ENCODE results near the gene BEST1. TPM values are rescaled to one million over a fixed set of nuclear protein-coding genes. Genes with fewer than 3 reads are reported as not detected.
A peak's percentile ranks its signal among the peaks of the same experiment; 100 is the strongest.
"Not testable (repeated sequence)": the region's sequence is repeated elsewhere in the genome, so short reads cannot be mapped to it uniquely, and the experiment has no call there.

BEST1 gene
- total RNA-seq, 1 experiment from 2014 or later = not detected

- no peak for DNase-seq (ENCODE audit: low read depth)
These were observed 26.3 kb downstream of the BEST1 start for GRCh38 chr11:61976420-61976800.

GRCh38 chr11:61976813-61977475 is 26.8 kb downstream of the BEST1 start:
- DNase-seq (ENCODE audit: low read depth) = no peak

GRCh38 chr11:61978703-61979661 is 28.8 kb downstream of the BEST1 start:
- DNase-seq (ENCODE audit: low read depth) = peak; percentile 43

- no peak for DNase-seq (ENCODE audit: low read depth)
These were observed 30.8 kb downstream of the BEST1 start for GRCh38 chr11:61980783-61981541.

- DNase-seq (ENCODE audit: low read depth) = no peak
These were observed 33.3 kb downstream of the BEST1 start for GRCh38 chr11:61983419-61983818.

- DNase-seq (ENCODE audit: low read depth) = no peak
These were observed 35.7 kb downstream of the BEST1 start for GRCh38 chr11:61985869-61986268.

- DNase-seq (ENCODE audit: low read depth) = no peak
These were observed 44.8 kb downstream of the BEST1 start for GRCh38 chr11:61994981-61995380.

GRCh38 chr11:61996933-61997332 is 46.8 kb downstream of the BEST1 start:
- no peak for DNase-seq (ENCODE audit: low read depth)

GRCh38 chr11:61999141-61999975 is 49.2 kb downstream of the BEST1 start:
- DNase-seq (ENCODE audit: low read depth) = no peak

GRCh38 chr11:62000539-62001446 is 50.6 kb downstream of the BEST1 start:
- no peak for DNase-seq (ENCODE audit: low read depth)

GRCh38 chr11:62001450-62002191 is 51.5 kb downstream of the BEST1 start:
- DNase-seq (ENCODE audit: low read depth) = no peak

GRCh38 chr11:62002283-62002682 is 52.1 kb downstream of the BEST1 start:
- DNase-seq (ENCODE audit: low read depth) = not testable (repeated sequence)

- DNase-seq (ENCODE audit: low read depth) = peak; percentile 80
These were observed 54.3 kb downstream of the BEST1 start for GRCh38 chr11:62004473-62004872.

- DNase-seq (ENCODE audit: low read depth) = no peak
These were observed 58.0 kb downstream of the BEST1 start for GRCh38 chr11:62008193-62008592.

GRCh38 chr11:62010935-62011528 is 60.9 kb downstream of the BEST1 start:
- DNase-seq (ENCODE audit: low read depth) = no peak

GRCh38 chr11:62011881-62012280 is 61.7 kb downstream of the BEST1 start:
- no peak for DNase-seq (ENCODE audit: low read depth)

GRCh38 chr11:62012451-62012831 is 62.3 kb downstream of the BEST1 start:
- peak; percentile 35 for DNase-seq (ENCODE audit: low read depth)

GRCh38 chr11:62012832-62013461 is 62.8 kb downstream of the BEST1 start:
- DNase-seq (ENCODE audit: low read depth) = peak; percentile 54

All from HT1080 (cell line).